Endothelial cell of umbilical vein (primary cell): ENCODE results near the gene GFAP. TPM values are rescaled to one million over a fixed set of nuclear protein-coding genes. Genes with fewer than 3 reads are reported as not detected.

ENCODE experiments used
- BruUV-seq: library from RNA; stranded (reverse); fragments of 400-500 nt; replicated peaks from 2 replicates; lab custom pipeline; 2021; lab: Mats Ljungman, UMichigan
- CTCF ChIA-PET: fragments of 300-600, 350-600 bp; sonication (Branson Sonifier 250); formaldehyde crosslinking; loops from one replicate; lab custom pipeline; 2021; ENCODE audit warnings: antibody characterized with exemption, inconsistent platforms; lab: Charles Lee
- POLR2A ChIA-PET: fragments of 300-600, 350-600 bp; sonication (Branson Sonifier 250); formaldehyde crosslinking; loops from one replicate; lab custom pipeline; 2021; ENCODE audit warnings: antibody characterized with exemption, inconsistent platforms; lab: Charles Lee
- DNase-seq: peaks from one replicate; pipeline ENCODE4 v3.0.0-alpha.2; 2011; ENCODE audit warnings: low read depth, low spot score
- FAIRE-seq: peaks from 2 replicates; lab custom pipeline; 2011; peaks lifted over from hg19 to GRCh38; lab: Jason Lieb, UNC
- H2AFZ ChIP-seq: 2 replicates; pipeline ENCODE4 v1.6.0; 2012; ENCODE audit warnings: low read depth, low read length, control low read depth, inconsistent platforms
- H3K27ac ChIP-seq: 2 replicates; pipeline ENCODE4 v1.5.1; 2011; ENCODE audit warnings: low read depth, mild to moderate bottlenecking, control low read depth, low read length, moderate library complexity; ENCODE audit not compliant: insufficient read depth
- H3K27me3 ChIP-seq, 2 experiments: 2 replicates each; pipeline versions ENCODE4 v1.6.0 to v1.6.1; 2011; ENCODE audit warnings: low read length in 2 of 2, mixed read lengths in 1 of 2; ENCODE audit not compliant: control insufficient read depth in 2 of 2, insufficient read depth in 2 of 2
- H3K36me3 ChIP-seq, 2 experiments: 2 replicates in 1 of 2; 3 replicates in 1 of 2; pipeline ENCODE4 v1.5.1; 2011; ENCODE audit warnings: low read length in 2 of 2, mild to moderate bottlenecking in 1 of 2, moderate library complexity in 1 of 2; ENCODE audit not compliant: control insufficient read depth in 2 of 2, insufficient read depth in 2 of 2; ENCODE audit errors: extremely low read depth in 1 of 2
- H3K4me1 ChIP-seq: 3 replicates; pipeline ENCODE4 v1.5.1; 2011; ENCODE audit warnings: mild to moderate bottlenecking, low read length; ENCODE audit not compliant: control insufficient read depth, insufficient read depth; ENCODE audit errors: extremely low read depth
- H3K4me2 ChIP-seq: 2 replicates; pipeline ENCODE4 v1.6.1; 2011; ENCODE audit warnings: low read length, control low read depth, mixed read lengths; ENCODE audit not compliant: insufficient read depth
- H3K4me3 ChIP-seq, 3 experiments: fragments of 200-600 bp in 1 of 3; sonication (generic), shearing (Covaris generic) in 1 of 3; replicated peaks in 1 of 3; 2 replicates each; pipeline ENCODE4 v1.5.1; 2011 to 2016; ENCODE audit warnings: control low read depth in 3 of 3, low read length in 3 of 3, mild to moderate bottlenecking in 2 of 3, inconsistent platforms in 1 of 3, low read depth in 1 of 3, moderate library complexity in 1 of 3; ENCODE audit not compliant: insufficient read depth in 1 of 3
- H3K79me2 ChIP-seq: 2 replicates; pipeline ENCODE4 v1.6.0; 2012; ENCODE audit warnings: low read length, inconsistent platforms; ENCODE audit not compliant: control insufficient read depth, insufficient read depth
- H3K9ac ChIP-seq: replicated peaks from 2 replicates; pipeline ENCODE3; 2011; ENCODE audit warnings: low read length, control low read depth; ENCODE audit not compliant: insufficient read depth; ENCODE audit errors: extremely low read depth
- H3K9me1 ChIP-seq: replicated peaks from 3 replicates; pipeline ENCODE4 v1.6.0; 2011; ENCODE audit warnings: mild to moderate bottlenecking, low read length; ENCODE audit not compliant: control insufficient read depth, insufficient read depth; ENCODE audit errors: extremely low read depth
- H3K9me3 ChIP-seq: replicated peaks from 2 replicates; pipeline ENCODE4 v1.5.1; 2012; ENCODE audit warnings: low read length, inconsistent platforms; ENCODE audit not compliant: control insufficient read depth, insufficient read depth
- H4K20me1 ChIP-seq: replicated peaks from 2 replicates; pipeline ENCODE3; 2011; ENCODE audit warnings: mild to moderate bottlenecking, low read length; ENCODE audit not compliant: control insufficient read depth, insufficient read depth; ENCODE audit errors: extremely low read depth
- CTCF ChIP-seq, 2 donors: IDR thresholded peaks; 1 replicate in 1 of 2; 2 replicates in 1 of 2; pipeline ENCODE4 v1.5.1; 2011; ENCODE audit warnings: low read length in 2 of 2, mild to moderate bottlenecking in 2 of 2, moderate library complexity in 2 of 2, control low read depth in 1 of 2, inconsistent platforms in 1 of 2, low read depth in 1 of 2; ENCODE audit not compliant: insufficient read depth in 1 of 2; ENCODE audit errors: extremely low read depth in 1 of 2
- EZH2 ChIP-seq: IDR thresholded peaks from 2 replicates; pipeline ENCODE4 v1.6.1; 2012; ENCODE audit warnings: borderline replicate concordance, low read depth, mild to moderate bottlenecking, moderate library complexity, low read length, inconsistent platforms; ENCODE audit not compliant: severe bottlenecking
- FOS ChIP-seq: IDR thresholded peaks from 2 replicates; pipeline ENCODE4 v1.6.1; 2011; ENCODE audit warnings: mild to moderate bottlenecking, low read length, moderate library complexity, borderline replicate concordance; ENCODE audit not compliant: insufficient read depth
- GATA2 ChIP-seq: IDR thresholded peaks from 2 replicates; pipeline ENCODE4 v1.7.0; 2011; ENCODE audit warnings: low read depth, mild to moderate bottlenecking, moderate library complexity, mixed read lengths, low read length; ENCODE audit not compliant: insufficient read length, insufficient read depth
- JUN ChIP-seq: IDR thresholded peaks from 2 replicates; pipeline ENCODE4 v1.6.1; 2011; ENCODE audit warnings: borderline replicate concordance, low read depth; ENCODE audit not compliant: insufficient read length, insufficient read depth
- MAX ChIP-seq: IDR thresholded peaks from 2 replicates; pipeline ENCODE4 v1.6.1; 2011; ENCODE audit not compliant: insufficient read depth, insufficient read length
- MYC ChIP-seq: IDR thresholded peaks from one replicate; pipeline ENCODE4 v1.6.1; 2011; ENCODE audit warnings: mild to moderate bottlenecking, low read depth, low read length
- POLR2A ChIP-seq: IDR thresholded peaks from 2 replicates; pipeline ENCODE4 v1.6.1; 2012; ENCODE audit warnings: low read depth, mild to moderate bottlenecking, control low read depth, low read length
- POLR2AphosphoS5 ChIP-seq: IDR thresholded peaks from 2 replicates; pipeline ENCODE4 v1.6.1; 2012; ENCODE audit warnings: low read depth, mild to moderate bottlenecking, control low read depth, low read length, moderate library complexity; ENCODE audit not compliant: insufficient read depth
- dilution Hi-C: fragments of 300-500 bp; cut with MboI; formaldehyde crosslinking; loops from one replicate; pipeline ENCODE4 v1.15.0; 2019; ENCODE audit warnings: low sequenced_read_pairs; ENCODE audit not compliant: extremely low pct_ligation_motif_present
- intact Hi-C: fragments of 100-400 bp; cut with micrococcal nuclease; formaldehyde crosslinking; loops from one replicate; pipeline ENCODE4 v1.10.0; 2022
- polyA plus RNA-seq, 4 experiments: library from polyadenylated mRNA; depleted of rRNA in 3 of 4; stranded (reverse) in 3 of 4; unstranded in 1 of 4; fragments of >200 nt; gene quantifications; 2 replicates each; pipeline versions ENCODE4 v1.2.1 to v1.2.3, GENCODE V29; 2011 to 2012; ENCODE audit warnings: missing spikeins in 1 of 4
- total RNA-seq: library from RNA; stranded (reverse); gene quantifications from 2 replicates; pipeline ENCODE4 v1.2.3, GENCODE V29; 2021

GFAP gene
- total and polyA plus RNA-seq, 2 donors (not counting 3 experiments of a cell fraction or from before 2014, with no cell fraction given) = 0.07 to 0.42 TPM

- FAIRE-seq = no peak
- Histone ChIP-seq H3K4me2 (no peak overlapping the region), H3K4me1 (no peaks in the 10 kb centered on the region), H3K4me3 (no peak overlapping the region), H3K9me1 (no peaks in the 10 kb centered on the region), H2AFZ (no peak overlapping the region), H3K27ac (no peak overlapping the region), H3K27me3 (no peaks in the 10 kb centered on the region), H3K79me2 (peaks cover 33% of the 10 kb centered on the region), H3K9me3 (no peaks in the 10 kb centered on the region), H3K36me3 (peaks cover 6 to 8% of the 10 kb centered on the region in 2 experiments), H3K9ac (no peak overlapping the region), H4K20me1 (no peaks in the 10 kb centered on the region)
- no peak for TF ChIP-seq MYC
- no peak for TF ChIP-seq MAX
- no peak for TF ChIP-seq EZH2
- TF ChIP-seq GATA2 = no peak
- no peak for TF ChIP-seq CTCF (IDR thresholded peaks at IDR 0.05; ENCODE audit: extremely low read depth in 1 of 2, insufficient read depth in 1 of 2, low read depth in 1 of 2, low read length in 2 of 2)
- TF ChIP-seq FOS = no peak
- TF ChIP-seq JUN = no peak
- no peak for TF ChIP-seq POLR2AphosphoS5
- TF ChIP-seq POLR2A = no peak
- dilution Hi-C loops (no loop called here), intact Hi-C loops (no loop called here)
- DNase-seq = no peak
- POLR2A ChIA-PET = no interaction called here
- BruUV-seq = no TSS peak
- CTCF ChIA-PET = interaction anchor here (1.2 kb wide), 1 partner anchor 15 kb away, joined by 6 read pairs; no protein-coding TSS in a partner anchor
These were observed 19.8 kb upstream of the GFAP start for GRCh38 chr17:44935116-44935515.
